ENCODE data around the gene KEL. TPM values are rescaled to one million over a fixed set of nuclear protein-coding genes. Genes with fewer than 3 reads are reported as not detected.

KEL gene
- total and polyA plus RNA-seq, 4 donors: 0.18 to 81.0 (median 0.36) TPM

- Histone ChIP-seq H3K36me3 (ENCODE audit: control insufficient read depth in 4 of 4, insufficient read depth in 3 of 4, low read depth in 1 of 4, low read length in 3 of 4) (no peaks in the 10 kb centered on the region), H3K4me3 (ENCODE audit: low read depth in 1 of 3, low read length in 3 of 3) (no peak overlapping the region), H3K4me1 (ENCODE audit: control insufficient read depth in 4 of 4, insufficient read depth in 4 of 4, low read length in 3 of 4) (peaks cover 2 to 7% (median 3%) of the 10 kb centered on the region in 4 donors), H3K27ac (ENCODE audit: low read depth in 1 of 2, low read length in 2 of 2) (no peak overlapping the region), H3K27me3 (ENCODE audit: control insufficient read depth in 4 of 4, insufficient read depth in 4 of 4, low read length in 3 of 4) (no peaks in the 10 kb centered on the region), H3K9ac (ENCODE audit: low read depth in 1 of 2, low read length in 2 of 2) (no peak overlapping the region), H3K9me3 (ENCODE audit: control insufficient read depth in 4 of 4, low read length in 3 of 4) (peaks cover 0 to 6% (median 0%) of the 10 kb centered on the region in 4 donors)
- TF ChIP-seq YY1 (IDR thresholded peaks at IDR 0.05) (no peak), GABPA (IDR thresholded peaks at IDR 0.05 in 1 of 2, conservative IDR thresholded peaks at IDR 0.05 in 1 of 2) (no peak), MAX (IDR thresholded peaks at IDR 0.05) (no peak), HNF4A (conservative IDR thresholded peaks at IDR 0.05) (peak; percentile 45 to 57), NR2F2 (IDR thresholded peaks at IDR 0.05) (no peak), REST (IDR thresholded peaks at IDR 0.05) (no peak), EGR1 (IDR thresholded peaks at IDR 0.05; ENCODE audit: low read depth in 2 of 2) (no peak), SP1 (IDR thresholded peaks at IDR 0.05) (peak; percentile 45)
- DNase-seq (ENCODE audit: low spot score): no peak
Observed at GRCh38 chr7:142999793-143000192, 37.6 kb upstream of the KEL start.

- DNase-seq (ENCODE audit: low spot score): no peak
- peaks cover 0 to 11% (median 0%) of the 10 kb centered on the region in 4 donors for H3K9me3 ChIP-seq (ENCODE audit: control insufficient read depth in 4 of 4, low read length in 3 of 4)
- H3K27ac ChIP-seq (ENCODE audit: low read depth in 1 of 2, low read length in 2 of 2): no peak overlapping the region
- no peaks in the 10 kb centered on the region for H3K36me3 ChIP-seq (ENCODE audit: control insufficient read depth in 4 of 4, insufficient read depth in 3 of 4, low read depth in 1 of 4, low read length in 3 of 4)
- WGBS: 69% methylated on average over 6 of the region's 6 CpGs
- H3K4me1 ChIP-seq (ENCODE audit: control insufficient read depth in 4 of 4, insufficient read depth in 4 of 4, low read length in 3 of 4): peaks cover 0 to 7% (median 3%) of the 10 kb centered on the region in 4 donors
- H3K27me3 ChIP-seq (ENCODE audit: control insufficient read depth in 4 of 4, insufficient read depth in 4 of 4, low read length in 3 of 4): no peaks in the 10 kb centered on the region
- no peak overlapping the region for H3K9ac ChIP-seq (ENCODE audit: low read depth in 1 of 2, low read length in 2 of 2)
- no peak for TF ChIP-seq FOXA1 (IDR thresholded peaks at IDR 0.05)
- no peak for TF ChIP-seq CTCF (IDR thresholded peaks at IDR 0.05; ENCODE audit: low read depth, low read length, missing input control)
- TF ChIP-seq EGR1 (IDR thresholded peaks at IDR 0.05; ENCODE audit: low read depth in 2 of 2): no peak
- TF ChIP-seq RXRA (IDR thresholded peaks at IDR 0.05): no peak
- no peak for TF ChIP-seq NR2F2 (IDR thresholded peaks at IDR 0.05)
- no peak overlapping the region for H3K4me3 ChIP-seq (ENCODE audit: low read depth in 1 of 3, low read length in 3 of 3)
Observed at GRCh38 chr7:142998966-142999365, 36.8 kb upstream of the KEL start.

GRCh38 chr7:142997456-142997989, 35.4 kb upstream of the KEL start:
- Histone ChIP-seq H3K4me3 (ENCODE audit: low read depth in 1 of 3, low read length in 3 of 3) (no peak overlapping the region), H3K27ac (ENCODE audit: low read depth in 1 of 2, low read length in 2 of 2) (no peak overlapping the region), H3K9ac (ENCODE audit: low read depth in 1 of 2, low read length in 2 of 2) (no peak overlapping the region), H3K9me3 (ENCODE audit: control insufficient read depth in 4 of 4, low read length in 3 of 4) (peaks cover 0 to 11% (median 0%) of the 10 kb centered on the region in 4 donors), H3K27me3 (ENCODE audit: control insufficient read depth in 4 of 4, insufficient read depth in 4 of 4, low read length in 3 of 4) (no peaks in the 10 kb centered on the region), H3K4me1 (ENCODE audit: control insufficient read depth in 4 of 4, insufficient read depth in 4 of 4, low read length in 3 of 4) (peaks cover 0 to 2% (median 0%) of the 10 kb centered on the region in 4 donors), H3K36me3 (ENCODE audit: control insufficient read depth in 4 of 4, insufficient read depth in 3 of 4, low read depth in 1 of 4, low read length in 3 of 4) (no peaks in the 10 kb centered on the region)
- no peak for DNase-seq (ENCODE audit: low spot score)
- WGBS: 76% methylated on average over 4 of the region's 4 CpGs
- TF ChIP-seq JUND (IDR thresholded peaks at IDR 0.05) (no peak), YY1 (IDR thresholded peaks at IDR 0.05) (no peak), MAX (IDR thresholded peaks at IDR 0.05) (no peak), GABPA (IDR thresholded peaks at IDR 0.05 in 1 of 2, conservative IDR thresholded peaks at IDR 0.05 in 1 of 2) (no peak), FOXA2 (IDR thresholded peaks at IDR 0.05) (no peak), ZBTB33 (IDR thresholded peaks at IDR 0.05) (no peak), SP1 (IDR thresholded peaks at IDR 0.05) (no peak), RXRA (IDR thresholded peaks at IDR 0.05) (no peak), CTCF (IDR thresholded peaks at IDR 0.05; ENCODE audit: low read depth, low read length, missing input control) (no peak), ATF3 (IDR thresholded peaks at IDR 0.05) (no peak), TAF1 (conservative IDR thresholded peaks at IDR 0.05) (no peak), FOXA1 (IDR thresholded peaks at IDR 0.05) (no peak)

All from liver (tissue), 9 donors.